GM12892 (cell line): Measurements from ENCODE around the gene PACC1.

Experiments
- POLR2A ChIP-seq: IDR thresholded peaks from 2 replicates; pipeline ENCODE4 v1.6.1; 2011; ENCODE audit warnings: low read depth, low read length, control low read depth
- POLR2AphosphoS5 ChIP-seq: IDR thresholded peaks from 2 replicates; pipeline ENCODE4 v1.6.1; 2011; ENCODE audit warnings: low read depth, low read length, control low read depth
- TAF1 ChIP-seq: IDR thresholded peaks from 2 replicates; pipeline ENCODE4 v1.6.1; 2011; ENCODE audit warnings: low read depth, mild to moderate bottlenecking, control low read depth, low read length, borderline replicate concordance

GRCh38 chr1:212364985-212365384 is 49.7 kb downstream of the PACC1 start:
- TF ChIP-seq POLR2A: no peak
- TF ChIP-seq POLR2AphosphoS5: no peak
- TF ChIP-seq TAF1: no peak
